NCI-H2081 (cell line): ENCODE measurements around the gene APOA5.
"Not testable (repeated sequence)": the region's sequence is repeated elsewhere in the genome, so short reads cannot be mapped to it uniquely, and the experiment has no call there.

ENCODE experiments used
- DNase-seq, 2 experiments: peaks; one replicate each; lab custom pipeline; 2025; lab: John Stamatoyannopoulos, UW

The APOA5 gene, protein sequence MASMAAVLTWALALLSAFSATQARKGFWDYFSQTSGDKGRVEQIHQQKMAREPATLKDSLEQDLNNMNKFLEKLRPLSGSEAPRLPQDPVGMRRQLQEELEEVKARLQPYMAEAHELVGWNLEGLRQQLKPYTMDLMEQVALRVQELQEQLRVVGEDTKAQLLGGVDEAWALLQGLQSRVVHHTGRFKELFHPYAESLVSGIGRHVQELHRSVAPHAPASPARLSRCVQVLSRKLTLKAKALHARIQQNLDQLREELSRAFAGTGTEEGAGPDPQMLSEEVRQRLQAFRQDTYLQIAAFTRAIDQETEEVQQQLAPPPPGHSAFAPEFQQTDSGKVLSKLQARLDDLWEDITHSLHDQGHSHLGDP

DNA sequence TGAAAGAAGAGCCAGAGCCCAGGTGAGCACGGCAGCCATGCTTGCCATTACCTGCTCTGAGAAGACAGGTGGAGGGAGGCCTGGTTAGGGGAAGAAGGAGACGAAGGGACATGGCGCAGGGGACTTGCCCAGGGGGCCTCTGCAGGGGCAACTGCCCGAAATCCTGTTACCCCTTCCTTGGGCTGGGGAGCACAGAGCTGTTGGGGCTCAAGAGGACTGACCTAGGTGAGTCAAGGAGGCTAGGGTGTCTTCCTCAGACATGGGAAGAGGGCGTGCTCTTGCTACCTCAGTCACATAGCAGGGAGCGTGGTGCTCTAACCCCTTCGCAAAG is at the start of gene APOA5:
Gene APOA5, minus strand, starts transcription at position 67 of the 331 bp plus-strand sequence. Its CDS starts 19 bp downstream, at position 48.
- DNase-seq: no peak

DNA sequence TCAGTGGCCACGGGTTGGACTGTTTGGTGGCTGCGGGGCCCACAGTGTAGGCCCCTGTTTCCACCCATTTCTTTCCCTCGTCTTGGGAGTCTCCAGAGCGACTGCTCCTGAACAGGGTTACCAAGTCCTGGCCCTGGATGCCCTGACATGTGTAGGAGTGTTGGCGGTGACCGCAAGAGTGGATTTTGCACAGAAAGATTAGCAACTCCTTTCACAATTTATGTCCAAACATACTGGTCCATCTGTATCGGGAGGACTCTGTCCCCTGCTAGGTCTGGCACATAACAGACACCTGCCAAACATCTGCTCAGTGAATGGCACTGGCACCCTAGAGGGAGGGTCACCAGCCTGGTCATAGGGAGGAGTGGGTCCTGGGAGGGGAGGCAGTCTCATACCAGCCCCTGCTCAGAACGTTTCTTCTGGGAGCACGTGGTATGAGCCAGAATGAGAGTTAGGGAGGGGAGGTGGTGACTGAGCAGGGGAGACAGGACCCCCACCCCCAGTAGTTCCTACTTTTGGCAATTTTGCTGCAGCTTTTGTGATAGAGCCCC is 49.1 kb upstream of the APOA5 start:
- DNase-seq: no peak

DNA sequence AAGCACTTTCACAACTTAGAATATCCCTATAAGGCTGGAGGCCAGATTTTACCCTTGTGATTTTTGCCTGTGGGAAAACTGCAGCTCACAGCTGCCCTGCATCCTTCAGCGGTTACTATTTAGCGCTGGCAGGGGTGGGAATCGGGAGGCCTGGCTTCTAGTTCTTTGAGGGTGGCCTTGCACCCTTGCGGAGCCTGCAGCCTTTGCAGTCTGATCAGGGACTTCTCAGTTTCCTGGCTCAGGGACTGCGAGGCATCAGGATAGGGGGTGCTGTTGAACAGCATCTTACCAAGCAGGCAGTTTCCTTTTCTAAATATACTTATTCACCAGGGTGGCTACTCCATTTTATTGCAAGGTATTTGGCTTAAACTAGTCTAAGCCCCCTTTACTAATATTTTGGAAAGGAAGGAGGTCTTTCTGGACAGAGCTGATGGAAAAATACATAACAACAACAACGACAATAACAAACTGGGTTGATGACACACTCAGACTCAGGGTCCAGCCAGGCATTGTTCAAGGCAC is 48.6 kb upstream of the APOA5 start:
- no peak for DNase-seq

DNA sequence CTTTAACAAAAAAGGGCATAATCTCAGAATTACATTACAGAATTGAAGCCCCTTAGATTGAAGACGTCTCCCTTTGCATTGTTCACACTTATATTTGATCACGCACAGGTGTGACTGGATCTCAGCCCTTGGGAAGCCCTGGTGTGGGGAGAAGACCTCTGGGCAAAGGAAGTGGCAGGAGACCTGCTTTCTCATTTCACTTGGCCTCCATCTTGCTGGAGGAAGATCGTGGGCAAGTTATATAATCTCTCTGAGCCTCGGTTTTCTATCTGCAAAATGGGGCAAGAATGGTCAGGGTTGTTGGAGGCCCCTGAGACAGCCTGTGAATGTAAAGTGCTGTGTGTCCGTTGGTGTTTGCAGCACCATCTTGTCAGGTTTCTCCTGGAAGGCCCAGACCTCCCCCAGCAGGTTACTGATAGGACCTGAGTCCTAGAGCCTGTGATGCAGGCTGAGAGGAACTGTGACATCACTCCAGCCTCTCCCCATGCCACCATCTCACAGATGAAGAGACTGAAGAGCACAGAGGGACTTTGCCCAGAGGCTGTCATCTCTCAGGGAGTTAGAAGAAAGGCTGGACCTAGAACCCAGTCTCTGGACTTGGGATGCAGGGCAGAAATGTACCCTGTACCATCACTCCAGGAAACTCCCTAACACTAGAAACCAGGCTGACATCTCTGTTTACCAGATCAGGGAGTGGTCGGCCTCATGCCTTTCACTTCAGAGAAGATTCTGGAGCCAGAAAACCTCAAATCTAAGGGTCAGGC is 46.8 kb upstream of the APOA5 start:
- no peak for DNase-seq

DNA sequence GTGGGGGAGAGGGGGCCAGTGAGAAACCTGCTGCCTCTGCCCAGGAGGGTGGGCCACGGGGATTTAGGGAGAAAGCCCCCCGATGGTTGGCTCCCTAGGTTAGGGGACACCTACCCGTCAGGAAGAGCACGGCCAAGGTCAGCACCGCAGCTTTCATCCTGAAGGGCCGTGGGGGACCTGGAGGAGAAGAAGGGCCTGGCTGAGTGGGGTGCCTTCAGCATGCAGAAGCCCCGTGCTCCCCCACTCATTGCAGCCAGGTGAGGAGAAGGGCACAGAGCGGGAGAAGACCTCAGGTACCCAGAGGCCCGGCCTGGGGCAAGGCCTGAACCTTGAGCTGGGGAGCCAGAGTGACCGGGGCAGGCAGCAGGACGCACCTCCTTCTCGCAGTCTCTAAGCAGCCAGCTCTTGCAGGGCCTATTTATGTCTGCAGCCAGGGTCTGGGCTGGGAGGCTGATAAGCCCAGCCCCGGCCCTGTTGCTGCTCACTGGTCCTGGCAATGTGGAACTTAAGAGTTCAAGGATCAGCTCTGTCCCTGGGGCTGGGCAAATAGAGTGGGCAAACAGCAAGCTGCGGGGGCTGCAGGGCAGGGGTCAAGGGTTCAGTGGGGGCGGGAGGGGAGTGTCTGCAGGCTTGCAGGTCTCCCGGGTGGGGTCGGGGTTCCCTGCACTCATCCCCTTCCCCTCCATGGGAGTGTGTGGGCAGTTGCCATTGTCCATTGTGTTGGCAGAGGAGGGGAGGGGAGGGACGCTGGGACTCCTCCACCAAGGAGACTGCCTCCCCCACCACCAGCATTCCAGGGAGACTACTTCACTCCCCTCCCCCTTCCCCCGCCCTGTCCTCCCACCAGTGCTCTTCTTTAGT is 45.8 kb upstream of the APOA5 start, which contains the start of gene APOA1:
Gene APOA1, minus strand, starts transcription at position 392 of the 861 bp plus-strand sequence. Its CDS starts 235 bp downstream, at position 157.
- DNase-seq: no peak

DNA sequence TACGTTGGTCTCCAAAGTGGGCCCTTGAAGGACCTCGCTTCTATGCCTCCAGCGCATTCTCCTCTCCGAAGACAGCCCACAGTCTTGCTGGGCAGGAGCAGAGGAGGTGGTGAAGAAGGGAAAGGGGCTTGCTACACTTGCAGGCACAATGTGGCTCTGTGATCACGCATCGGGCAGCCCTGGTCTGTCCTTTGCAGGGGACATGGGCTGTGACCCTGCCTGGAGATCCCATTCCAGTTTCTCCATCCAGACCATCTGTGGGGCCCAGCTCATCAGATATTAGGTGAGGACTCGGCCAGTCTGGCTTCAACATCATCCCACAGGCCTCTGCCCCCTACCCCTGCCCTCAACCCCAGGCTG is 44.9 kb upstream of the APOA5 start:
- DNase-seq: no peak

DNA sequence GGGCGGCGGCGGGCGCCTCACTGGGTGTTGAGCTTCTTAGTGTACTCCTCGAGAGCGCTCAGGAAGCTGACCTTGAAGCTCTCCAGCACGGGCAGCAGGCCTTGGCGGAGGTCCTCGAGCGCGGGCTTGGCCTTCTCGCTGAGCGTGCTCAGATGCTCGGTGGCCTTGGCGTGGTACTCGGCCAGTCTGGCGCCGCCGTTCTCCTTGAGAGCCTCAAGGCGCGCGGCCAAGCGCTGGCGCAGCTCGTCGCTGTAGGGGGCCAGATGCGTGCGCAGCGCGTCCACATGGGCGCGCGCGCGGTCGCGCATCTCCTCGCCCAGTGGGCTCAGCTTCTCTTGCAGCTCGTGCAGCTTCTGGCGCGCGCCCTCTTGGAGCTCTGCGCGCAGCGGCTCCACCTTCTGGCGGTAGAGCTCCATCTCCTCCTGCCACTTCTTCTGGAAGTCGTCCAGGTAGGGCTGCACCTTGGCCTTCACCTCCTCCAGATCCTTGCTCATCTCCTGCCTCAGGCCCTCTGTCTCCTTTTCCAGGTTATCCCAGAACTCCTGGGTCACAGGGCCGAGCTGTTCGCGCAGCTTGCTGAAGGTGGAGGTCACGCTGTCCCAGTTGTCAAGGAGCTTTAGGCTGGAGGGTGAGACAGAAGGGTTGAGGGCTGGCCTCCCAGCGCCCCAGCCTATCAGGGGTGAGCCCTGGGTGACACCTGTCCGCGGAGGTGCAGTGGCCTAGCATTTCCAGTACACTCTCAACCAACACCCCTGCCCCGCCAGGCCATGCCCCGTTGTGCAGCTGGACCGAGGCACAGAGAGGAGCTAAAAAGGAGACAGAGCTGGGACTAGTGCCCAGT is 44.3 kb upstream of the APOA5 start:
- peak; percentile 91 to 94 for DNase-seq

DNA sequence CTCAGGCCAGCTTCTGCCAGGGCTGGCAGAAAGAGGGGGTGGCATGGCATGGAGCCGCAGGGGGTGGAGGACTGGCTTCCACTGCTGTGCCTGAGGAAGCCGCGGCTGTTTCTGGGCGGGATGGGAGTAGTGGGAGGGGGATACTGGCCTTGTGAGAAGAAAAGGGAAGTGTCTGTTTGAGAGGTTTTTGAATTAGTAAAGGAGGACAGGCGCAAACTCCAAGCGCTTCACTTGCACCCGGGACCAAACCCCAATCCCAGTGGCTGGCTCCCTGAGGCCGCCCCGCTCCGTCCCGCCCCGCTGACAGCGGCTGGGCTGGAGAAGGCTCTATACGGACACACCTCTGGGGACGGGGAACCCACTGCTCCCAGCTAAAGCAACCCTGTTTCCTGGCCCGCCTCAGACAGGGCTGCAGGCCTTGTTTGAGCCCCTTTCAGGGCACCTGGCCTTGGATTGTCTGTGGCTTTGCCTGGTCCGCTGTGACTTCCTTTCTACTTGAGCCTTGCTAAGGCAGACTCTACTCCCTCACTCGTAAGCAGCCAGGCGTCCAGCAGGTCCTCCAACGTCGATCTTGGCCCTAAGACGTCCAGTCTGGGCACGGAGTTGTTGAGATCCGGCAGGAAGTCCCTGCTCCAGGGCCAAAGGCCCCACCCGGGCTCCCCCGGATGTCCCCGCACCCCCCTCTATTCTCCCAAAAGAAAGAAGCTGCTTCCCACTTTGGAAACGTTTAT is 43.5 kb upstream of the APOA5 start:
- DNase-seq: no peak

DNA sequence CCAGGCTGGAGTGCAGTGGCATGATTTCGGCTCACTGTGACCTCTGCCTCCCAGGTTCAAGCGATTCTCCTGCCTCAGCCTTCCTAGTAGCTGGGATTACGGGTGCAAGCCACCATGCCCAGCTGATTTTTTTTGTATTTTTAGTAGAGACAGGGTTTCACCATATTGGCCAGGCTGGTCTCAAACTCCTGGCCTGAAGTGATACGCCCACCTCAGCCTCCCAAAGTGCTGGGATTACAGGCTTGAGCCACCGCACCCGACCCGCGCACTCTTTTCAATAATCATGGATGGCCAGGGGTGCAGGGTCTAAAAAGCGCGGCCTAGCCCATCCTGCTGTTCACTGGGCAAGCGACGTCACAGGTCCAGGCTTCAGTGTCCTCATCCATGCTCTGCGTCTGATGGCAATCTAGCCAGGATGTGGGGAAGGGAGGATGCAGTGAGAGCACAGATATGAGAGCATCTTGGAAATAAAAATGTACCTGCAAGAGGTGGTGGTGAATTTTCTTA is 42.9 kb upstream of the APOA5 start:
- not testable (repeated sequence) for DNase-seq

DNA sequence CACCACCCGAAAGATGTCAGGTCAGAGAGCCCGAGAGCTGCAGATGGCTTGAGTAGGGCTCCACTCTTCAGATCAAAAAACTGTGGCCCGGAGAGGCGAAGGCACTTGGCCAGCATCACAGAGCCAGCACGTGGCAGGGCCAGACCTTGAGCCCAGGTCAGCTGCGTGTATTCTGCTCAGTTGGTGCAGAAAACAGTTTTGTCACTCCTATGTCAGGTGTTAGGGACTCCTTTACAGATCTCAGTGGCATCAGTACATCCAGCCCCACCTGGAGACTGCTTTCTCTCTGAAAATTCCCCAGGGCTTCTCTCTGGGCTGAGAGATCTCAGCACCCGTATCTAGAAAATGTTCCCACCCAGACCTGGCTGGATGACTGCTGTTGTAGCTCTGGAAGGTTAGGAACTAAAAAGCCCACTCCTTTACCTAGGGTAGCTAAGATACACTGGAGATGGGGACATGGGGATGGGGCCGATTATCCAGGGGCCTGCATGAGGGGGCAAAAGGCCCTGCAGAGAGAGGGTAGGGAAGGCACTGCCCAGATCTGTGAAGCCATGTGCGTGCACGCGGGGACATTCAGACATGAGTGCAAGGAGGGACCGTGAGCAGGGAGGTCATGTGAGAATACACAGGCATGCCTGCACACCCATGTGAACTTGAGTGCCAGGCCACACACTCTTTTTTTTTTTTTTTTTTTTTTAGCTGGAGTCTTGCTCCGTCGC is 42.3 kb upstream of the APOA5 start:
- no peak for DNase-seq

DNA sequence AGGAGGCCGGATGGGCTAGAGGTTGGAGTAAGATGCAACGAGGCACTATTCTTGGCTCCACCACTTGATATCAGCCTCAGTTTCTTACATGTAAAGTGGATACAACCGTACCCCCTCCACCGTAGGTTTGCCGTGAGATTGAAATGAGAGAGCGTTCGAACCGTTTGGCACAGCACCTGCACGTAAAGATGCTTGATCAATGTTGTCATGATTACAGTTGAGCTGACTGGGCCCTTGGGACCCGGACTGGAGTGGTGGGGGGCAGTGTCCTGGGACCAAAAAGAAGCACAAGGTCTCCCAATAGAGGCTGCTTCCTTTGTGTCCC is 41.8 kb upstream of the APOA5 start:
- DNase-seq: no peak

DNA sequence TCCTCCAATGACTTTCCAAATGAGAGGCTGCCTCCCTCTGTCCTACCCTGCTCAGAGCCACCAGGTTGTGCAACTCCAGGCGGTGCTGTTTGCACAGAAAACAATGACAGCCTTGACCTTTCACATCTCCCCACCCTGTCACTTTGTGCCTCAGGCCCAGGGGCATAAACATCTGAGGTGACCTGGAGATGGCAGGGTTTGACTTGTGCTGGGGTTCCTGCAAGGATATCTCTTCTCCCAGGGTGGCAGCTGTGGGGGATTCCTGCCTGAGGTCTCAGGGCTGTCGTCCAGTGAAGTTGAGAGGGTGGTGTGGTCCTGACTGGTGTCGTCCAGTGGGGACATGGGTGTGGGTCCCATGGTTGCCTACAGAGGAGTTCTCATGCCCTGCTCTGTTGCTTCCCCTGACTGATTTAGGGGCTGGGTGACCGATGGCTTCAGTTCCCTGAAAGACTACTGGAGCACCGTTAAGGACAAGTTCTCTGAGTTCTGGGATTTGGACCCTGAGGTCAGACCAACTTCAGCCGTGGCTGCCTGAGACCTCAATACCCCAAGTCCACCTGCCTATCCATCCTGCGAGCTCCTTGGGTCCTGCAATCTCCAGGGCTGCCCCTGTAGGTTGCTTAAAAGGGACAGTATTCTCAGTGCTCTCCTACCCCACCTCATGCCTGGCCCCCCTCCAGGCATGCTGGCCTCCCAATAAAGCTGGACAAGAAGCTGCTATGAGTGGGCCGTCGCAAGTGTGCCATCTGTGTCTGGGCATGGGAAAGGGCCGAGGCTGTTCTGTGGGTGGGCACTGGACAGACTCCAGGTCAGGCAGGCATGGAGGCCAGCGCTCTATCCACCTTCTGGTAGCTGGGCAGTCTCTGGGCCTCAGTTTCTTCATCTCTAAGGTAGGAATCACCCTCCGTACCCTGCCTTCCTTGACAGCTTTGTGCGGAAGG is 40.9 kb upstream of the APOA5 start:
- DNase-seq: no peak

DNA sequence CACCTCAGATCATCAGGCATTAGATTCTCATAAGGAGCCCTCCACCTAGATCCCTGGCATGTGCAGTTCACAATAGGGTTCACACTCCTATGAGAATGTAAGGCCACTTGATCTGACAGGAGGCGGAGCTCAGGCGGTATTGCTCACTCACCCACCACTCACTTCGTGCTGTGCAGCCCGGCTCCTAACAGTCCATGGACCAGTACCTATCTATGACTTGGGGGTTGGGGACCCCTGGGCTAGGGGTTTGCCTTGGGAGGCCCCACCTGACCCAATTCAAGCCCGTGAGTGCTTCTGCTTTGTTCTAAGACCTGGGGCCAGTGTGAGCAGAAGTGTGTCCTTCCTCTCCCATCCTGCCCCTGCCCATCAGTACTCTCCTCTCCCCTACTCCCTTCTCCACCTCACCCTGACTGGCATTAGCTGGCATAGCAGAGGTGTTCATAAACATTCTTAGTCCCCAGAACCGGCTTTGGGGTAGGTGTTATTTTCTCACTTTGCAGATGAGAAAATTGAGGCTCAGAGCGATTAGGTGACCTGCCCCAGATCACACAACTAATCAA is 40.2 kb upstream of the APOA5 start:
- no peak for DNase-seq

DNA sequence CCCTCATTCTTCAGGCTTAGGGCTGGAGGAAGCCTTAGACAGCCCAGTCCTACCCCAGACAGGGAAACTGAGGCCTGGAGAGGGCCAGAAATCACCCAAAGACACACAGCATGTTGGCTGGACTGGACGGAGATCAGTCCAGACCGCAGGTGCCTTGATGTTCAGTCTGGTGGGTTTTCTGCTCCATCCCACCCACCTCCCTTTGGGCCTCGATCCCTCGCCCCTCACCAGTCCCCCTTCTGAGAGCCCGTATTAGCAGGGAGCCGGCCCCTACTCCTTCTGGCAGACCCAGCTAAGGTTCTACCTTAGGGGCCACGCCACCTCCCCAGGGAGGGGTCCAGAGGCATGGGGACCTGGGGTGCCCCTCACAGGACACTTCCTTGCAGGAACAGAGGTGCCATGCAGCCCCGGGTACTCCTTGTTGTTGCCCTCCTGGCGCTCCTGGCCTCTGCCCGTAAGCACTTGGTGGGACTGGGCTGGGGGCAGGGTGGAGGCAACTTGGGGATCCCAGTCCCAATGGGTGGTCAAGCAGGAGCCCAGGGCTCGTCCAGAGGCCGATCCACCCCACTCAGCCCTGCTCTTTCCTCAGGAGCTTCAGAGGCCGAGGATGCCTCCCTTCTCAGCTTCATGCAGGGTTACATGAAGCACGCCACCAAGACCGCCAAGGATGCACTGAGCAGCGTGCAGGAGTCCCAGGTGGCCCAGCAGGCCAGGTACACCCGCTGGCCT is 38.7 kb upstream of the APOA5 start:
- no peak for DNase-seq

DNA sequence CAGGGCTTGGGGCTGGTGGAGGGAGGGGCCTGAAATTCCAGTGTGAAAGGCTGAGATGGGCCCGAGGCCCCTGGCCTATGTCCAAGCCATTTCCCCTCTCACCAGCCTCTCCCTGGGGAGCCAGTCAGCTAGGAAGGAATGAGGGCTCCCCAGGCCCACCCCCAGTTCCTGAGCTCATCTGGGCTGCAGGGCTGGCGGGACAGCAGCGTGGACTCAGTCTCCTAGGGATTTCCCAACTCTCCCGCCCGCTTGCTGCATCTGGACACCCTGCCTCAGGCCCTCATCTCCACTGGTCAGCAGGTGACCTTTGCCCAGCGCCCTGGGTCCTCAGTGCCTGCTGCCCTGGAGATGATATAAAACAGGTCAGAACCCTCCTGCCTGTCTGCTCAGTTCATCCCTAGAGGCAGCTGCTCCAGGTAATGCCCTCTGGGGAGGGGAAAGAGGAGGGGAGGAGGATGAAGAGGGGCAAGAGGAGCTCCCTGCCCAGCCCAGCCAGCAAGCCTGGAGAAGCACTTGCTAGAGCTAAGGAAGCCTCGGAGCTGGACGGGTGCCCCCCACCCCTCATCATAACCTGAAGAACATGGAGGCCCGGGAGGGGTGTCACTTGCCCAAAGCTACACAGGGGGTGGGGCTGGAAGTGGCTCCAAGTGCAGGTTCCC is 38.0 kb upstream of the APOA5 start, which contains the start of gene APOC3:
Gene APOC3, plus strand, starts transcription at position 383 of the 659 bp plus-strand sequence. CDS start 676 bp downstream, outside the sequence.
- no peak for DNase-seq

DNA sequence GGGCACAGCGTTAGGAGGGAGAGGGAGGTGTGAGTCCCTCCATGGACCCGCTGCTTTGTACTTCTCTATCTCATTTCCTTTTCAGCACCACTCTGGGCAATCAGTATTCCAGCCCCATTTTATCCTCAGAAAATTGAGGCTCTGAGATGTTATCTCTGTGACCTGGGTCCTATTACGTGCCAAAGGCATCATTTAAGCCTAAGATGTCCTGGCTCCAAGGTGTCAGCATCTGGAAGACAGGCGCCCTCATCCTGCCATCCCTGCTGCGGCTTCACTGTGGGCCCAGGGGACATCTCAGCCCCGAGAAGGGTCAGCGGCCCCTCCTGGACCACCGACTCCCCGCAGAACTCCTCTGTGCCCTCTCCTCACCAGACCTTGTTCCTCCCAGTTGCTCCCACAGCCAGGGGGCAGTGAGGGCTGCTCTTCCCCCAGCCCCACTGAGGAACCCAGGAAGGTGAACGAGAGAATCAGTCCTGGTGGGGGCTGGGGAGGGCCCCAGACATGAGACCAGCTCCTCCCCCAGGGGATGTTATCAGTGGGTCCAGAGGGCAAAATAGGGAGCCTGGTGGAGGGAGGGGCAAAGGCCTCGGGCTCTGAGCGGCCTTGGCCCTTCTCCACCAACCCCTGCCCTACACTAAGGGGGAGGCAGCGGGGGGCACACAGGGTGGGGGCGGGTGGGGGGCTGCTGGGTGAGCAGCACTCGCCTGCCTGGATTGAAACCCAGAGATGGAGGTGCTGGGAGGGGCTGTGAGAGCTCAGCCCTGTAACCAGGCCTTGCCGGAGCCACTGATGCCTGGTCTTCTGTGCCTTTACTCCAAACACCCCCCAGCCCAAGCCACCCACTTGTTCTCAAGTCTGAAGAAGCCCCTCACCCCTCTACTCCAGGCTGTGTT is 37.2 kb upstream of the APOA5 start:
- no peak for DNase-seq
